Lung (tissue), 12 donors: ENCODE measurements around the gene TENM3. TPM values are rescaled to one million over a fixed set of nuclear protein-coding genes. Genes with fewer than 3 reads are reported as not detected.

ENCODE experiments used
- ATAC-seq: fragments of 200-7000 bp; cut with Tn5 transposase; one replicate; pipeline ENCODE4 v1.9.1; 2020; ENCODE audit warnings: moderate number of reproducible peaks; ENCODE audit not compliant: insufficient read depth, low FRiP score
- DNase-seq, 3 donors: peaks; one replicate each; pipeline ENCODE4 v3.0.0-alpha.2; 2013 to 2017
- H3K27ac ChIP-seq, 2 donors: one replicate each; pipeline ENCODE4 v1.5.1; 2013; ENCODE audit warnings: mild to moderate bottlenecking in 2 of 2, moderate library complexity in 2 of 2, control low read depth in 1 of 2, inconsistent platforms in 1 of 2, low read depth in 1 of 2, low read length in 1 of 2
- H3K27me3 ChIP-seq, 3 donors: one replicate each; pipeline ENCODE4 v1.5.1; 2013; ENCODE audit warnings: low read length in 2 of 3; ENCODE audit not compliant: control insufficient read depth in 3 of 3, insufficient read depth in 3 of 3
- H3K36me3 ChIP-seq, 4 donors: one replicate each; pipeline ENCODE4 v1.5.1; 2013; ENCODE audit warnings: low read length in 4 of 4, mild to moderate bottlenecking in 1 of 4, moderate library complexity in 1 of 4; ENCODE audit not compliant: control insufficient read depth in 4 of 4, insufficient read depth in 4 of 4
- H3K4me1 ChIP-seq, 5 donors: one replicate each; pipeline ENCODE4 v1.5.1; 2013; ENCODE audit warnings: low read length in 5 of 5, mild to moderate bottlenecking in 2 of 5, moderate library complexity in 1 of 5; ENCODE audit not compliant: control insufficient read depth in 5 of 5, insufficient read depth in 5 of 5
- H3K4me3 ChIP-seq: one replicate; pipeline ENCODE4 v1.5.1; 2013; ENCODE audit warnings: mild to moderate bottlenecking, control low read depth, moderate library complexity
- H3K9ac ChIP-seq, 2 donors: one replicate each; pipeline ENCODE4 v1.5.1; 2013; ENCODE audit warnings: low read length in 2 of 2, control low read depth in 1 of 2; ENCODE audit not compliant: insufficient read depth in 1 of 2
- H3K9me3 ChIP-seq, 4 donors: one replicate each; pipeline ENCODE4 v1.5.1; 2013; ENCODE audit warnings: low read length in 3 of 4, mild to moderate bottlenecking in 1 of 4, moderate library complexity in 1 of 4; ENCODE audit not compliant: control insufficient read depth in 4 of 4, insufficient read depth in 3 of 4
- CTCF ChIP-seq: IDR thresholded peaks from 2 replicates; pipeline ENCODE4 v1.5.1; 2012; ENCODE audit warnings: mild to moderate bottlenecking; ENCODE audit errors: control extremely low read depth, extremely low read depth
- whole genome bisulfite sequencing, 2 donors: extraction: QIAGEN DNeasy Blood & Tissue Kit; methylation state at CpG; one replicate each; pipeline ENCODE4 v1.1.7; 2013; 5-methylcytosine and 5-hydroxymethylcytosine counted together
- polyA plus RNA-seq, 2 donors: library from polyadenylated mRNA; stranded (reverse); fragments of 200-250 nt; gene quantifications; one replicate each; pipeline ENCODE4 v1.2.1, GENCODE V29; 2013
- total RNA-seq, 2 donors: library from RNA; depleted of rRNA in 1 of 2; stranded (reverse); fragments of >200 nt in 1 of 2; gene quantifications; one replicate each; pipeline ENCODE4 v1.2.1, GENCODE V29; 2014 to 2021
- donor health status: control.
- donor health status: control.
- donor health status: Bipolar disorder and iron deficiency.
- donor health status: healthy.
- donor health status: DM: yes; HTN: yes; CAD: no.

TENM3 gene
- total and polyA plus RNA-seq, 4 donors: 0.14 to 5.3 (median 2.2) TPM

DNA sequence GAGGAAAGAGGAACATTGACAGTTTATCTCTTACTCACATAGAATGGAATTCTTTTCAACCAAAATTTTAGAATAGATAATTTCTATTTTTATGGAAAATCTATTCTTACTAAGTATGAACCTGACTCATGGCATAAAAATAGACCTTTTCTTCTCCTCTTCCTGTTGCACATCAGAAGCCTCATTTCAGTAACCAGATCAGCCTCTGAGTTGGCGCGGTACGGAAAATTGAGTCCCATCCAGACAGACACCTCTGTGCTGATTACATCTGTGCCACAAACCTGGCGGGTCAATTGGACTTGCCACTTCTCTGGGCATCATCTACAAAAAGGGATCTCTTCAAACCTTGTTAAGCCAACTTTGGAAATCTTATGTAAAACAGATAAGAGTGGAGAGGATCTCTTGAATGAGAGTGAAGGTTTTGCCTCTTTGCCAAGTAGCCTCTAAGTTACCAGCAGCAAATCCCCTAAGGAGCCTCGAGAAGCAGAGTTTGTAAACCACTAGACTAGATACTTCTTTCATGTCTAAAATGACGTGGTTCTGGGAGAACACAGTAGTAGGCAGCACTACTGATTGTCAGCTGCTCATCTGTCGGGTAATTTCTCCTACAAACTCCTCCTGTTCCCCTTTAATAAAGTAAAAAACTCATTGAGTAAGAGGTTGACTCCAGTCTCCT is 37.4 kb downstream of the TENM3 start:
- Histone ChIP-seq H3K4me1 (peaks cover 0 to 4% (median 0%) of the 10 kb centered on the region in 5 donors), H3K9ac (no peak overlapping the region), H3K27ac (no peak overlapping the region), H3K4me3 (no peak overlapping the region), H3K27me3 (peaks cover 0 to 40% (median 2%) of the 10 kb centered on the region in 3 donors), H3K9me3 (no peaks in the 10 kb centered on the region), H3K36me3 (no peaks in the 10 kb centered on the region)
- ATAC-seq: no peak
- no peak for TF ChIP-seq CTCF
- 71 to 81% methylated on average over 7 of the region's 7 CpGs for WGBS, 2 donors
- no peak for DNase-seq

GRCh38 chr4:182286035-182286434 is 42.8 kb downstream of the TENM3 start:
- Histone ChIP-seq H3K9ac (no peak overlapping the region), H3K36me3 (no peaks in the 10 kb centered on the region)
- ATAC-seq: no peak

DNA sequence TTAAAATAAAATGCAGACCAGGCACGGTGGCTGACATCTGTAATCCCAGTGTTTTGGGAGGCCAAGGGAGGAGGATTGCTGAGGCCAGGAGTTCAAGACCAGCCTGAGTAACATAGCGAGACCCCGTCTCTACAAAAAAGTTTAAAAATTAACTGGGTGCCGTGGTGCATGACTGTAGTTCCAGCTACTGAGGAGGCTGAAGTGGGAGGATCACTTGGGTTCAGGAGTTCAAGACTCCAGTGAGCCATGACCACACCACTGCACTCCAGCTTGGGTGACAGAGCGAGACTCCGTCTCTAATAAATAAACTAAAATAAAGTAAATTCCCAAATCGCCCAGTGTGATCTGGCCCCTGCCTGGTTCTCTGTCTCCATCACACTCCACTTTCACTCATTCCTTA is 43.7 kb downstream of the TENM3 start:
- TF ChIP-seq CTCF: no peak

More at GRCh38 chr4:182286035-182286434, 42.8 kb downstream of the TENM3 start:
- Histone ChIP-seq H3K27ac (no peak overlapping the region), H3K9me3 (peaks cover 0 to 3% (median 0%) of the 10 kb centered on the region in 4 donors), H3K4me1 (no peaks in the 10 kb centered on the region), H3K4me3 (no peak overlapping the region), H3K27me3 (peaks cover 0 to 50% (median 0%) of the 10 kb centered on the region in 3 donors)
- WGBS, 2 donors: 87 to 91% methylated on average over 3 of the region's 3 CpGs
- no peak for TF ChIP-seq CTCF
- no peak for DNase-seq

More for the DNA sequence above, 43.7 kb downstream of the TENM3 start:
- Histone ChIP-seq H3K27ac (no peak overlapping the region), H3K36me3 (no peaks in the 10 kb centered on the region), H3K4me1 (no peaks in the 10 kb centered on the region), H3K27me3 (peaks cover 0 to 50% (median 0%) of the 10 kb centered on the region in 3 donors), H3K9ac (no peak overlapping the region), H3K9me3 (peaks cover 0 to 3% (median 0%) of the 10 kb centered on the region in 4 donors), H3K4me3 (no peak overlapping the region)
- 89 to 94% methylated on average over 7 of the region's 7 CpGs for WGBS, 2 donors
- no peak for DNase-seq
- ATAC-seq: no peak
